ENCODE data around the gene ECSIT. TPM values are rescaled to one million over a fixed set of nuclear protein-coding genes. Genes with fewer than 3 reads are reported as not detected.
"Not testable (repeated sequence)": the region's sequence is repeated elsewhere in the genome, so short reads cannot be mapped to it uniquely, and the experiment has no call there.

ECSIT gene
- total RNA-seq, 2 donors from 2014 or later: 44.2 to 53.3 TPM

GRCh38 chr19:11481534-11482383 lies 47.2 kb downstream of the ECSIT start:
- H3K4me3 Mint-ChIP-seq: peak overlapping the region; percentile 78
- no peaks in the 10 kb centered on the region for H3K9me3 Mint-ChIP-seq
- ATAC-seq (replicated peaks): peak; percentile 88
- peaks cover 19% of the 10 kb centered on the region for H3K27me3 Mint-ChIP-seq
- peaks cover 14% of the 10 kb centered on the region for H3K4me1 Mint-ChIP-seq
- H3K27ac Mint-ChIP-seq: peak overlapping the region; percentile 82
- peaks cover 19% of the 10 kb centered on the region for H3K36me3 Mint-ChIP-seq (ENCODE audit: low read depth)

GRCh38 chr19:11480715-11481533 lies 48.0 kb downstream of the ECSIT start, which contains the start of gene ELAVL3:
TSS of gene ELAVL3 (minus strand) at chr19:11481046. CDS start at chr19:11480608, 438 bp downstream.
- no peak for ATAC-seq (replicated peaks)
- Mint-ChIP-seq H3K4me1 (peaks cover 14% of the 10 kb centered on the region), H3K4me3 (peak within 1 kb of the TSS; percentile 78), H3K9me3 (no peaks in the 10 kb centered on the region), H3K36me3 (ENCODE audit: low read depth) (peaks cover 19% of the 10 kb centered on the region), H3K27ac (peak within 1 kb of the TSS; percentile 82), H3K27me3 (peaks cover 19% of the 10 kb centered on the region)

GRCh38 chr19:11479898-11480714 lies 48.8 kb downstream of the ECSIT start:
- Mint-ChIP-seq H3K27me3 (peaks cover 19% of the 10 kb centered on the region), H3K4me1 (peaks cover 9% of the 10 kb centered on the region), H3K36me3 (ENCODE audit: low read depth) (peaks cover 16% of the 10 kb centered on the region), H3K9me3 (no peaks in the 10 kb centered on the region), H3K4me3 (no peak overlapping the region), H3K27ac (no peak overlapping the region)
- ATAC-seq (replicated peaks): no peak

- Mint-ChIP-seq H3K4me3 (peak overlapping the region; percentile 44), H3K27ac (no peak overlapping the region), H3K27me3 (peaks cover 19% of the 10 kb centered on the region), H3K4me1 (peaks cover 7% of the 10 kb centered on the region), H3K9me3 (no peaks in the 10 kb centered on the region), H3K36me3 (ENCODE audit: low read depth) (peaks cover 12% of the 10 kb centered on the region)
- no peak for ATAC-seq (replicated peaks)
These were observed 49.6 kb downstream of the ECSIT start for GRCh38 chr19:11479090-11479897.

- Mint-ChIP-seq H3K27ac (no peak overlapping the region), H3K36me3 (ENCODE audit: low read depth) (peaks cover 12% of the 10 kb centered on the region), H3K4me1 (peaks cover 7% of the 10 kb centered on the region), H3K4me3 (peak overlapping the region; percentile 44), H3K9me3 (no peaks in the 10 kb centered on the region), H3K27me3 (peaks cover 19% of the 10 kb centered on the region)
- no peak for ATAC-seq (replicated peaks)
These were observed 50.5 kb downstream of the ECSIT start for GRCh38 chr19:11478167-11479089.

- H3K36me3 Mint-ChIP-seq (ENCODE audit: low read depth): no peaks in the 10 kb centered on the region
- no peak overlapping the region for H3K4me3 Mint-ChIP-seq
- no peak overlapping the region for H3K27ac Mint-ChIP-seq
- peaks cover 7% of the 10 kb centered on the region for H3K4me1 Mint-ChIP-seq
- ATAC-seq (replicated peaks): no peak
- no peaks in the 10 kb centered on the region for H3K9me3 Mint-ChIP-seq
- H3K27me3 Mint-ChIP-seq: peaks cover 13% of the 10 kb centered on the region
These were observed 53.1 kb downstream of the ECSIT start for GRCh38 chr19:11475861-11476260.

- not testable (repeated sequence) for ATAC-seq (replicated peaks); H3K4me3 Mint-ChIP-seq; H3K36me3 Mint-ChIP-seq (ENCODE audit: low read depth); H3K27ac Mint-ChIP-seq; H3K4me1 Mint-ChIP-seq; H3K9me3 Mint-ChIP-seq
- peaks cover 13% of the 10 kb centered on the region for H3K27me3 Mint-ChIP-seq
These were observed 53.6 kb downstream of the ECSIT start for GRCh38 chr19:11475343-11475742.

GRCh38 chr19:11473725-11474124 lies 55.2 kb downstream of the ECSIT start:
- peaks cover 3% of the 10 kb centered on the region for H3K4me1 Mint-ChIP-seq
- no peak overlapping the region for H3K27ac Mint-ChIP-seq
- no peaks in the 10 kb centered on the region for H3K9me3 Mint-ChIP-seq
- no peaks in the 10 kb centered on the region for H3K36me3 Mint-ChIP-seq (ENCODE audit: low read depth)
- ATAC-seq (replicated peaks): no peak
- H3K4me3 Mint-ChIP-seq: no peak overlapping the region
- peaks cover 8% of the 10 kb centered on the region for H3K27me3 Mint-ChIP-seq

GRCh38 chr19:11468266-11468845 lies 60.6 kb downstream of the ECSIT start:
- H3K27ac Mint-ChIP-seq; H3K36me3 Mint-ChIP-seq (ENCODE audit: low read depth); H3K9me3 Mint-ChIP-seq; H3K4me1 Mint-ChIP-seq; ATAC-seq (replicated peaks); H3K27me3 Mint-ChIP-seq; H3K4me3 Mint-ChIP-seq: not testable (repeated sequence)

GRCh38 chr19:11465600-11465999 lies 63.3 kb downstream of the ECSIT start:
- Mint-ChIP-seq H3K9me3 (no peaks in the 10 kb centered on the region), H3K36me3 (ENCODE audit: low read depth) (no peaks in the 10 kb centered on the region), H3K27me3 (peaks cover 1% of the 10 kb centered on the region), H3K27ac (no peak overlapping the region), H3K4me3 (no peak overlapping the region), H3K4me1 (peaks cover 5% of the 10 kb centered on the region)
- no peak for ATAC-seq (replicated peaks)

- H3K27me3 Mint-ChIP-seq: peaks cover 10% of the 10 kb centered on the region
- H3K27ac Mint-ChIP-seq: no peak overlapping the region
These were observed 64.3 kb downstream of the ECSIT start for GRCh38 chr19:11464333-11465265.

GRCh38 chr19:11463391-11463790 lies 65.5 kb downstream of the ECSIT start:
- H3K27me3 Mint-ChIP-seq: peaks cover 10% of the 10 kb centered on the region
- peaks cover 5% of the 10 kb centered on the region for H3K4me1 Mint-ChIP-seq
- ATAC-seq (replicated peaks): peak; percentile 82
- H3K9me3 Mint-ChIP-seq: no peaks in the 10 kb centered on the region
- no peak overlapping the region for H3K27ac Mint-ChIP-seq
- no peaks in the 10 kb centered on the region for H3K36me3 Mint-ChIP-seq (ENCODE audit: low read depth)
- H3K4me3 Mint-ChIP-seq: no peak overlapping the region

More at GRCh38 chr19:11464333-11465265, 64.3 kb downstream of the ECSIT start:
- ATAC-seq (replicated peaks): peak; percentile 60
- peaks cover 5% of the 10 kb centered on the region for H3K4me1 Mint-ChIP-seq
- H3K36me3 Mint-ChIP-seq (ENCODE audit: low read depth): no peaks in the 10 kb centered on the region
- H3K9me3 Mint-ChIP-seq: no peaks in the 10 kb centered on the region
- no peak overlapping the region for H3K4me3 Mint-ChIP-seq
